Thyroid gland (tissue), 4 donors: Measurements from ENCODE around the gene PAGR1.

Source experiments
- CTCF ChIP-seq, 6 experiments: fragments of 200-600 bp in 3 of 6; fragments of 450-650 bp in 3 of 6; sonication (generic) in 3 of 6; IDR thresholded peaks; one replicate each; pipeline ENCODE4 v1.5.1; 2016 to 2019; ENCODE audit warnings: antibody characterized with exemption in 6 of 6, mild to moderate bottlenecking in 2 of 6, inconsistent platforms in 1 of 6, moderate library complexity in 1 of 6
- POLR2A ChIP-seq, 2 donors: fragments of 450-650 bp; IDR thresholded peaks; one replicate each; pipeline ENCODE4 v1.6.1; 2017; ENCODE audit warnings: antibody characterized with exemption in 2 of 2, mild to moderate bottlenecking in 2 of 2, moderate library complexity in 1 of 2

GRCh38 chr16:29852654-29853053, 36.7 kb downstream of the PAGR1 start:
- TF ChIP-seq CTCF (IDR thresholded peaks at IDR 0.05) (no peak), POLR2A (IDR thresholded peaks at IDR 0.05) (no peak)
